Neural progenitor cell (in vitro differentiated cells): ENCODE results near the gene ZSWIM2. TPM values are rescaled to one million over a fixed set of nuclear protein-coding genes. Genes with fewer than 3 reads are reported as not detected.

Experiments used
- DNase-seq: peaks from one replicate; pipeline ENCODE4 v3.0.0-alpha.2; 2016; ENCODE audit warnings: low spot score
- H2AFZ ChIP-seq: fragments of 200-600 bp; sonication (generic); replicated peaks from 2 replicates; pipeline ENCODE4 v1.6.1; 2016; ENCODE audit warnings: antibody characterized with exemption
- H3F3A ChIP-seq: fragments of 200-600 bp; sonication (generic); 2 replicates; pipeline ENCODE4 v1.6.1; 2016; ENCODE audit warnings: antibody characterized with exemption, low read depth
- H3K27ac ChIP-seq: fragments of 200-600 bp; sonication (generic); 2 replicates; pipeline ENCODE4 v1.5.1; 2016; ENCODE audit warnings: mild to moderate bottlenecking
- H3K27me3 ChIP-seq: fragments of 200-600 bp; sonication (generic); 2 replicates; pipeline ENCODE4 v1.6.1; 2016; ENCODE audit warnings: mild to moderate bottlenecking, moderate library complexity
- H3K36me3 ChIP-seq: fragments of 200-600 bp; sonication (generic); 2 replicates; pipeline ENCODE4 v1.5.1; 2016
- H3K4me1 ChIP-seq: fragments of 200-600 bp; sonication (generic); 2 replicates; pipeline ENCODE4 v1.6.1; 2016; ENCODE audit warnings: mixed run types
- H3K4me2 ChIP-seq: fragments of 200-600 bp; sonication (generic); 2 replicates; pipeline ENCODE4 v1.6.1; 2016
- H3K4me3 ChIP-seq: fragments of 200-600 bp; sonication (generic); 2 replicates; pipeline ENCODE4 v1.5.1; 2016
- H3K79me2 ChIP-seq: fragments of 200-600 bp; sonication (generic); 2 replicates; pipeline ENCODE4 v1.6.1; 2016; ENCODE audit warnings: low read depth
- H3K9ac ChIP-seq: fragments of 200-600 bp; sonication (generic); 2 replicates; pipeline ENCODE4 v1.6.1; 2016
- H3K9me3 ChIP-seq: fragments of 200-600 bp; sonication (generic); 2 replicates; pipeline ENCODE4 v1.5.1; 2016; ENCODE audit warnings: low read depth
- H4K20me1 ChIP-seq: fragments of 200-600 bp; sonication (generic); 2 replicates; pipeline ENCODE4 v1.6.1; 2016; ENCODE audit warnings: low read depth
- H3K27ac Mint-ChIP-seq: 3 replicates; pipeline ENCODE4 v1.8.0; 2021; ENCODE audit warnings: mixed read lengths
- H3K27me3 Mint-ChIP-seq: 2 replicates; pipeline ENCODE4 v1.8.0; 2022; ENCODE audit warnings: low read depth, mild to moderate bottlenecking, inconsistent platforms, moderate library complexity, mixed read lengths; ENCODE audit not compliant: insufficient read depth
- H3K36me3 Mint-ChIP-seq: 3 replicates; pipeline ENCODE4 v1.8.0; 2021; ENCODE audit warnings: mixed read lengths
- H3K4me1 Mint-ChIP-seq: 3 replicates; pipeline ENCODE4 v1.8.0; 2021; ENCODE audit warnings: mixed read lengths
- H3K4me3 Mint-ChIP-seq: 3 replicates; pipeline ENCODE4 v1.8.0; 2021; ENCODE audit warnings: mild to moderate bottlenecking, moderate library complexity, mixed read lengths
- H3K9me3 Mint-ChIP-seq: 3 replicates; pipeline ENCODE4 v1.8.0; 2020; ENCODE audit warnings: mixed read lengths
- EZH2 ChIP-seq: fragments of 200-600 bp; sonication (generic); IDR thresholded peaks from 2 replicates; pipeline ENCODE4 v1.6.1; 2017; ENCODE audit warnings: antibody characterized with exemption, mild to moderate bottlenecking, moderate library complexity
- EZH2phosphoT487 ChIP-seq: fragments of 200-600 bp; sonication (generic); IDR thresholded peaks from 2 replicates; pipeline ENCODE4 v1.6.1; 2017; ENCODE audit warnings: antibody characterized with exemption
- total RNA-seq: library from RNA; depleted of rRNA; stranded (reverse); fragments of >200 nt; gene quantifications from 2 replicates; pipeline ENCODE4 v1.2.3, GENCODE V29; 2015; ENCODE audit warnings: low replicate concordance
- TF ChIP-seq, protein P1 (sequence below): fragments of 200-600 bp; sonication (generic); IDR thresholded peaks from 2 replicates; pipeline ENCODE4 v1.5.1; 2017; ENCODE audit warnings: antibody characterized with exemption, mild to moderate bottlenecking

ZSWIM2 gene
- total RNA-seq, 1 donor from 2014 or later, result 0.39 TPM

- DNase-seq, result no peak
- H3K27ac ChIP-seq, result no peak overlapping the region
- H3K27ac Mint-ChIP-seq, result no peak overlapping the region
- H3K4me1 ChIP-seq, result no peaks in the 10 kb centered on the region
- peaks cover 13% of the 10 kb centered on the region for H3K9me3 Mint-ChIP-seq
- H3F3A ChIP-seq, result no peaks in the 10 kb centered on the region
- H4K20me1 ChIP-seq, result no peaks in the 10 kb centered on the region
- no peaks in the 10 kb centered on the region for H3K36me3 Mint-ChIP-seq
- H3K4me2 ChIP-seq, result no peak overlapping the region
- H3K36me3 ChIP-seq, result no peaks in the 10 kb centered on the region
- H3K27me3 ChIP-seq, result no peaks in the 10 kb centered on the region
- TF ChIP-seq EZH2, result no peak
- TF ChIP-seq, protein P1, sequence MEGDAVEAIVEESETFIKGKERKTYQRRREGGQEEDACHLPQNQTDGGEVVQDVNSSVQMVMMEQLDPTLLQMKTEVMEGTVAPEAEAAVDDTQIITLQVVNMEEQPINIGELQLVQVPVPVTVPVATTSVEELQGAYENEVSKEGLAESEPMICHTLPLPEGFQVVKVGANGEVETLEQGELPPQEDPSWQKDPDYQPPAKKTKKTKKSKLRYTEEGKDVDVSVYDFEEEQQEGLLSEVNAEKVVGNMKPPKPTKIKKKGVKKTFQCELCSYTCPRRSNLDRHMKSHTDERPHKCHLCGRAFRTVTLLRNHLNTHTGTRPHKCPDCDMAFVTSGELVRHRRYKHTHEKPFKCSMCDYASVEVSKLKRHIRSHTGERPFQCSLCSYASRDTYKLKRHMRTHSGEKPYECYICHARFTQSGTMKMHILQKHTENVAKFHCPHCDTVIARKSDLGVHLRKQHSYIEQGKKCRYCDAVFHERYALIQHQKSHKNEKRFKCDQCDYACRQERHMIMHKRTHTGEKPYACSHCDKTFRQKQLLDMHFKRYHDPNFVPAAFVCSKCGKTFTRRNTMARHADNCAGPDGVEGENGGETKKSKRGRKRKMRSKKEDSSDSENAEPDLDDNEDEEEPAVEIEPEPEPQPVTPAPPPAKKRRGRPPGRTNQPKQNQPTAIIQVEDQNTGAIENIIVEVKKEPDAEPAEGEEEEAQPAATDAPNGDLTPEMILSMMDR, result no peak
- no peak for TF ChIP-seq EZH2phosphoT487
- no peak overlapping the region for H3K4me3 Mint-ChIP-seq
- peaks cover 2% of the 10 kb centered on the region for H3K27me3 Mint-ChIP-seq
- H3K9ac ChIP-seq, result no peak overlapping the region
- no peaks in the 10 kb centered on the region for H3K9me3 ChIP-seq
- H3K79me2 ChIP-seq, result no peaks in the 10 kb centered on the region
- H2AFZ ChIP-seq, result no peak overlapping the region
- H3K4me1 Mint-ChIP-seq, result no peaks in the 10 kb centered on the region
- H3K4me3 ChIP-seq, result no peak overlapping the region
These were observed 45.5 kb upstream of the ZSWIM2 start for GRCh38 chr2:186894478-186894877.

DNA sequence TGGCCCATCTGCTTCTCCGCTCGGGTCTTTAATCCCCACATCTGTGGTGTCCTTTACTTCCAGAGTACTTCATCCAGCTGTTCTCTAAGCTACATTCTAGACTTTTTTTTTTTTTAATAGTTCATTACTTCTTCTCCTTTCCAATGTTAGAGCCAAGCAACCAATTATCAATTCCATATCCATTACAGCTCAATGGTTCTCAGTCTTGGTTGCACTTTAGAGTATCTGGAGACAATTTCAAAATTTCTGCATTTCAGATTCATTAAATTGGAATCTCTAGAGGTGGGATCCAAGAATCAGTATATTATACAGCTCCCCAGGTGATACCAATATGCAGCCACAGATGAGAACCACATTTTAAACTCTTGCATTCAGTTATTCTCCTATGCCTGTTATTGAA lies 43.9 kb upstream of the ZSWIM2 start:
- no peaks in the 10 kb centered on the region for H3K79me2 ChIP-seq

GRCh38 chr2:186891185-186891621 lies 42.2 kb upstream of the ZSWIM2 start:
- no peak for DNase-seq
- H3K79me2 ChIP-seq, result no peaks in the 10 kb centered on the region
- no peaks in the 10 kb centered on the region for H3K9me3 ChIP-seq
- no peaks in the 10 kb centered on the region for H3K4me1 ChIP-seq
- peaks cover 2% of the 10 kb centered on the region for H3K27me3 Mint-ChIP-seq
- no peaks in the 10 kb centered on the region for H3K36me3 ChIP-seq
- TF ChIP-seq EZH2phosphoT487, result no peak
- TF ChIP-seq, protein P1, result no peak
- TF ChIP-seq EZH2, result no peak
- H3K27ac ChIP-seq, result no peak overlapping the region
- no peak overlapping the region for H3K9ac ChIP-seq
- H3K4me1 Mint-ChIP-seq, result no peaks in the 10 kb centered on the region
- H3K4me3 Mint-ChIP-seq, result no peak overlapping the region
- H3F3A ChIP-seq, result no peaks in the 10 kb centered on the region
- H3K27ac Mint-ChIP-seq, result no peak overlapping the region
- no peak overlapping the region for H2AFZ ChIP-seq
- H3K9me3 Mint-ChIP-seq, result peaks cover 2% of the 10 kb centered on the region
- H4K20me1 ChIP-seq, result no peaks in the 10 kb centered on the region
- no peak overlapping the region for H3K4me2 ChIP-seq
- H3K36me3 Mint-ChIP-seq, result no peaks in the 10 kb centered on the region
- no peaks in the 10 kb centered on the region for H3K27me3 ChIP-seq
- no peak overlapping the region for H3K4me3 ChIP-seq

More for the DNA sequence above, 43.9 kb upstream of the ZSWIM2 start:
- Histone ChIP-seq H3K9ac (no peak overlapping the region), H3K4me2 (no peak overlapping the region), H3K9me3 (no peaks in the 10 kb centered on the region), H3K4me1 (no peaks in the 10 kb centered on the region), H3K4me3 (no peak overlapping the region), H3F3A (no peaks in the 10 kb centered on the region), H3K27me3 (no peaks in the 10 kb centered on the region), H4K20me1 (no peaks in the 10 kb centered on the region), H3K36me3 (no peaks in the 10 kb centered on the region), H2AFZ (no peak overlapping the region), H3K27ac (no peak overlapping the region)
- Mint-ChIP-seq H3K4me3 (no peak overlapping the region), H3K27me3 (peaks cover 2% of the 10 kb centered on the region), H3K4me1 (no peaks in the 10 kb centered on the region), H3K9me3 (peaks cover 9% of the 10 kb centered on the region), H3K27ac (no peak overlapping the region), H3K36me3 (no peaks in the 10 kb centered on the region)
- no peak for TF ChIP-seq EZH2phosphoT487
- TF ChIP-seq, protein P1, result no peak
- TF ChIP-seq EZH2, result no peak
- DNase-seq, result no peak
